Colonic mucosa (tissue), 4 donors: ENCODE results near the gene NDUFA11. TPM values are rescaled to one million over a fixed set of nuclear protein-coding genes. Genes with fewer than 3 reads are reported as not detected.
A peak's percentile ranks its signal among the peaks of the same experiment; 100 is the strongest.
"Not testable (repeated sequence)": the region's sequence is repeated elsewhere in the genome, so short reads cannot be mapped to it uniquely, and the experiment has no call there.

Experiments used
- DNase-seq: peaks from one replicate; pipeline ENCODE4 v3.0.0-alpha.2; 2020
- H3K27ac ChIP-seq: fragments of 200-600 bp; one replicate; pipeline ENCODE4 v1.8.0; 2021
- H3K27me3 ChIP-seq: fragments of 200-600 bp; one replicate; pipeline ENCODE4 v1.8.0; 2021
- H3K36me3 ChIP-seq: fragments of 200-600 bp; one replicate; pipeline ENCODE4 v1.8.0; 2021
- H3K4me1 ChIP-seq: fragments of 200-600 bp; one replicate; pipeline ENCODE4 v1.8.0; 2021; ENCODE audit warnings: mild to moderate bottlenecking
- H3K4me3 ChIP-seq: fragments of 200-600 bp; one replicate; pipeline ENCODE4 v1.8.0; 2021
- H3K9ac ChIP-seq, 2 donors: one replicate each; pipeline ENCODE4 v1.7.0; 2013; ENCODE audit warnings: control low read depth in 2 of 2, low read depth in 2 of 2, low read length in 2 of 2
- H3K9me3 ChIP-seq: fragments of 200-600 bp; one replicate; pipeline ENCODE4 v1.8.0; 2021
- intact Hi-C: fragments of 100-400 bp; cut with DNase I; formaldehyde crosslinking; loops from one replicate; pipeline ENCODE4 v1.14.1; 2022
- total RNA-seq, 2 donors: library from RNA; stranded (reverse); fragmentation: NEBNext Ultra II Directional in 1 of 2; extraction: Animal tissue kit (Norgen Biotek cat#: 25700) in 1 of 2; gene quantifications; one replicate each; pipeline ENCODE4 v1.2.1, GENCODE V29; 2021
- TF ChIP-seq, protein P1 (sequence below): fragments of 200-600 bp; IDR thresholded peaks from one replicate; pipeline ENCODE4 v1.8.0; 2022; ENCODE audit warnings: antibody characterized with exemption, mild to moderate bottlenecking
- donor health status: healthy.
- donor health status: DM: no; HTN: no; CAD: no.
- donor health status: DM: no; HTN: no; CAD: no.

The NDUFA11 gene
- total RNA-seq, 2 donors from 2014 or later: 188 to 228 TPM

DNA sequence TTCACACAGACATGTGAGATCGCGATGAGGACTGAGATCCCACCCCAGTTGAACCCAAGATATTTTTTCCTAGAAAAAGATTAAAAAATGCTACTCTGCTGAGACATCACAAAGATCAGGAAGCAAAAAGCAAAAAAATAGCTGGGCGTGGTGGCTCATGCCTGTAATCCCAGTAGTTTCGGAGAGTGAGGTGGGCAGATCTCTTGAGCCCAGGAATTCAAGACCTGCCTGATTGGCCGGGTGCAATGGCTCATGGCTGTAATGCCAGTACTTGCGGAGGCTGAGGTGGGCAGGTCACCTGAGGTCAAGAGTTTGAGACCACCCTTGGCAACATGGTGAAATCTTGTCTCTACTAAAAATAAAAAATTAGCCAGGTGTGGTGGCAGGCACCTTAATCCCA is 53.4 kb downstream of the NDUFA11 start:
- peak overlapping the region; percentile 75 for H3K27ac ChIP-seq
- no peaks in the 10 kb centered on the region for H3K36me3 ChIP-seq
- DNase-seq: peak; percentile 65
- no peaks in the 10 kb centered on the region for H3K9me3 ChIP-seq
- peak overlapping the region; percentile 76 to 84 for H3K9ac ChIP-seq
- TF ChIP-seq, protein P1, sequence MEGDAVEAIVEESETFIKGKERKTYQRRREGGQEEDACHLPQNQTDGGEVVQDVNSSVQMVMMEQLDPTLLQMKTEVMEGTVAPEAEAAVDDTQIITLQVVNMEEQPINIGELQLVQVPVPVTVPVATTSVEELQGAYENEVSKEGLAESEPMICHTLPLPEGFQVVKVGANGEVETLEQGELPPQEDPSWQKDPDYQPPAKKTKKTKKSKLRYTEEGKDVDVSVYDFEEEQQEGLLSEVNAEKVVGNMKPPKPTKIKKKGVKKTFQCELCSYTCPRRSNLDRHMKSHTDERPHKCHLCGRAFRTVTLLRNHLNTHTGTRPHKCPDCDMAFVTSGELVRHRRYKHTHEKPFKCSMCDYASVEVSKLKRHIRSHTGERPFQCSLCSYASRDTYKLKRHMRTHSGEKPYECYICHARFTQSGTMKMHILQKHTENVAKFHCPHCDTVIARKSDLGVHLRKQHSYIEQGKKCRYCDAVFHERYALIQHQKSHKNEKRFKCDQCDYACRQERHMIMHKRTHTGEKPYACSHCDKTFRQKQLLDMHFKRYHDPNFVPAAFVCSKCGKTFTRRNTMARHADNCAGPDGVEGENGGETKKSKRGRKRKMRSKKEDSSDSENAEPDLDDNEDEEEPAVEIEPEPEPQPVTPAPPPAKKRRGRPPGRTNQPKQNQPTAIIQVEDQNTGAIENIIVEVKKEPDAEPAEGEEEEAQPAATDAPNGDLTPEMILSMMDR: no peak
- no peaks in the 10 kb centered on the region for H3K4me1 ChIP-seq
- peak overlapping the region; percentile 31 for H3K4me3 ChIP-seq
- intact Hi-C loops: no loop called here
- no peaks in the 10 kb centered on the region for H3K27me3 ChIP-seq

- H3K27ac ChIP-seq: peak overlapping the region; percentile 75
- not testable (repeated sequence) for H3K27me3 ChIP-seq
- DNase-seq: peak; percentile 75
Measured at GRCh38 chr19:5848621-5849020, 55.0 kb downstream of the NDUFA11 start.

GRCh38 chr19:5847846-5848245 is 55.7 kb downstream of the NDUFA11 start:
- H3K9me3 ChIP-seq, H3K4me1 ChIP-seq, DNase-seq, H3K36me3 ChIP-seq, intact Hi-C loops, H3K27me3 ChIP-seq: not testable (repeated sequence)
- peak overlapping the region; percentile 75 for H3K27ac ChIP-seq
- H3K9ac ChIP-seq: peak overlapping the region; percentile 66 to 84
- H3K4me3 ChIP-seq: peak overlapping the region; percentile 31

More at GRCh38 chr19:5848621-5849020, 55.0 kb downstream of the NDUFA11 start:
- H3K4me1 ChIP-seq, intact Hi-C loops, H3K36me3 ChIP-seq, H3K9me3 ChIP-seq: not testable (repeated sequence)
- Histone ChIP-seq H3K4me3 (peak overlapping the region; percentile 31), H3K9ac (peak overlapping the region; percentile 56 to 84)

Other genes with a start within 250 kb of the NDUFA11 start
- gene MICOS13, start 223.3 kb downstream of the NDUFA11 start, total RNA-seq: 10 to 100 TPM; 56.0 to 88.0 TPM
- gene HSD11B1L, start 222.8 kb downstream of the NDUFA11 start, total RNA-seq: 1 to 10 TPM; 3.2 to 3.4 TPM
- gene RPL36, start 213.5 kb downstream of the NDUFA11 start, total RNA-seq: 100 to 1,000 TPM; 844 to 976 TPM
- 100 to 1,000 TPM in 1 of 2 donors, 10 to 100 TPM in 1; 64.3 to 133 TPM for gene LONP1, start 183.6 kb downstream of the NDUFA11 start, total RNA-seq
- not detected for gene CATSPERD, start 183.2 kb downstream of the NDUFA11 start, total RNA-seq
- gene PRR22, start 119.0 kb downstream of the NDUFA11 start, total RNA-seq: 1 to 10 TPM; 1.4 to 5.7 TPM
- gene DUS3L, start 112.6 kb downstream of the NDUFA11 start, total RNA-seq: 10 to 100 TPM; 20.8 to 47.6 TPM
- 1 to 10 TPM; 1.8 to 2.9 TPM for gene NRTN, start 98.7 kb downstream of the NDUFA11 start, total RNA-seq
- 10 to 100 TPM; 48.9 to 89.4 TPM for gene FUT6, start 64.1 kb downstream of the NDUFA11 start, total RNA-seq
- gene FUT3, start 52.3 kb downstream of the NDUFA11 start, total RNA-seq: 100 to 1,000 TPM; 260 to 272 TPM
- gene FUT5, start 33.2 kb downstream of the NDUFA11 start, total RNA-seq: under 1 TPM in 1 of 2 donors, not detected in 1; 0.24 TPM
- 1 to 10 TPM; 4.0 to 4.7 TPM for gene VMAC, start 1.1 kb upstream of the NDUFA11 start, total RNA-seq
- gene CAPS, start 10.5 kb upstream of the NDUFA11 start, total RNA-seq: 10 to 100 TPM in 1 of 2 donors, 1 to 10 TPM in 1; 9.3 to 15.0 TPM
- 10 to 100 TPM; 52.1 to 62.7 TPM for gene RANBP3, start 74.3 kb upstream of the NDUFA11 start, total RNA-seq
- 1 to 10 TPM; 6.2 to 7.3 TPM for gene RFX2, start 206.7 kb upstream of the NDUFA11 start, total RNA-seq
- gene ACSBG2, start 231.9 kb upstream of the NDUFA11 start, total RNA-seq: not detected